Endothelial cell of umbilical vein (primary cell): ENCODE measurements around the gene TNKS1BP1. TPM values are rescaled to one million over a fixed set of nuclear protein-coding genes. Genes with fewer than 3 reads are reported as not detected.

Experiments
- BruUV-seq: library from RNA; stranded (reverse); fragments of 400-500 nt; replicated peaks from 2 replicates; lab custom pipeline; 2021; lab: Mats Ljungman, UMichigan
- CTCF ChIA-PET: fragments of 300-600, 350-600 bp; sonication (Branson Sonifier 250); formaldehyde crosslinking; loops from one replicate; lab custom pipeline; 2021; ENCODE audit warnings: antibody characterized with exemption, inconsistent platforms; lab: Charles Lee
- POLR2A ChIA-PET: fragments of 300-600, 350-600 bp; sonication (Branson Sonifier 250); formaldehyde crosslinking; loops from one replicate; lab custom pipeline; 2021; ENCODE audit warnings: antibody characterized with exemption, inconsistent platforms; lab: Charles Lee
- DNase-seq: peaks from one replicate; pipeline ENCODE4 v3.0.0-alpha.2; 2011; ENCODE audit warnings: low read depth, low spot score
- FAIRE-seq: peaks from 2 replicates; lab custom pipeline; 2011; peaks lifted over from hg19 to GRCh38; lab: Jason Lieb, UNC
- H2AFZ ChIP-seq: 2 replicates; pipeline ENCODE4 v1.6.0; 2012; ENCODE audit warnings: low read depth, low read length, control low read depth, inconsistent platforms
- H3K27ac ChIP-seq: 2 replicates; pipeline ENCODE4 v1.5.1; 2011; ENCODE audit warnings: low read depth, mild to moderate bottlenecking, control low read depth, low read length, moderate library complexity; ENCODE audit not compliant: insufficient read depth
- H3K27me3 ChIP-seq, 2 experiments: 2 replicates each; pipeline versions ENCODE4 v1.6.0 to v1.6.1; 2011; ENCODE audit warnings: low read length in 2 of 2, mixed read lengths in 1 of 2; ENCODE audit not compliant: control insufficient read depth in 2 of 2, insufficient read depth in 2 of 2
- H3K36me3 ChIP-seq, 2 experiments: 2 replicates in 1 of 2; 3 replicates in 1 of 2; pipeline ENCODE4 v1.5.1; 2011; ENCODE audit warnings: low read length in 2 of 2, mild to moderate bottlenecking in 1 of 2, moderate library complexity in 1 of 2; ENCODE audit not compliant: control insufficient read depth in 2 of 2, insufficient read depth in 2 of 2; ENCODE audit errors: extremely low read depth in 1 of 2
- H3K4me1 ChIP-seq: 3 replicates; pipeline ENCODE4 v1.5.1; 2011; ENCODE audit warnings: mild to moderate bottlenecking, low read length; ENCODE audit not compliant: control insufficient read depth, insufficient read depth; ENCODE audit errors: extremely low read depth
- H3K4me2 ChIP-seq: 2 replicates; pipeline ENCODE4 v1.6.1; 2011; ENCODE audit warnings: low read length, control low read depth, mixed read lengths; ENCODE audit not compliant: insufficient read depth
- H3K4me3 ChIP-seq, 3 experiments: fragments of 200-600 bp in 1 of 3; sonication (generic), shearing (Covaris generic) in 1 of 3; replicated peaks in 1 of 3; 2 replicates each; pipeline ENCODE4 v1.5.1; 2011 to 2016; ENCODE audit warnings: control low read depth in 3 of 3, low read length in 3 of 3, mild to moderate bottlenecking in 2 of 3, inconsistent platforms in 1 of 3, low read depth in 1 of 3, moderate library complexity in 1 of 3; ENCODE audit not compliant: insufficient read depth in 1 of 3
- H3K79me2 ChIP-seq: 2 replicates; pipeline ENCODE4 v1.6.0; 2012; ENCODE audit warnings: low read length, inconsistent platforms; ENCODE audit not compliant: control insufficient read depth, insufficient read depth
- H3K9ac ChIP-seq: replicated peaks from 2 replicates; pipeline ENCODE3; 2011; ENCODE audit warnings: low read length, control low read depth; ENCODE audit not compliant: insufficient read depth; ENCODE audit errors: extremely low read depth
- H3K9me1 ChIP-seq: replicated peaks from 3 replicates; pipeline ENCODE4 v1.6.0; 2011; ENCODE audit warnings: mild to moderate bottlenecking, low read length; ENCODE audit not compliant: control insufficient read depth, insufficient read depth; ENCODE audit errors: extremely low read depth
- H3K9me3 ChIP-seq: replicated peaks from 2 replicates; pipeline ENCODE4 v1.5.1; 2012; ENCODE audit warnings: low read length, inconsistent platforms; ENCODE audit not compliant: control insufficient read depth, insufficient read depth
- H4K20me1 ChIP-seq: replicated peaks from 2 replicates; pipeline ENCODE3; 2011; ENCODE audit warnings: mild to moderate bottlenecking, low read length; ENCODE audit not compliant: control insufficient read depth, insufficient read depth; ENCODE audit errors: extremely low read depth
- EZH2 ChIP-seq: IDR thresholded peaks from 2 replicates; pipeline ENCODE4 v1.6.1; 2012; ENCODE audit warnings: borderline replicate concordance, low read depth, mild to moderate bottlenecking, moderate library complexity, low read length, inconsistent platforms; ENCODE audit not compliant: severe bottlenecking
- FOS ChIP-seq: IDR thresholded peaks from 2 replicates; pipeline ENCODE4 v1.6.1; 2011; ENCODE audit warnings: mild to moderate bottlenecking, low read length, moderate library complexity, borderline replicate concordance; ENCODE audit not compliant: insufficient read depth
- GATA2 ChIP-seq: IDR thresholded peaks from 2 replicates; pipeline ENCODE4 v1.7.0; 2011; ENCODE audit warnings: low read depth, mild to moderate bottlenecking, moderate library complexity, mixed read lengths, low read length; ENCODE audit not compliant: insufficient read length, insufficient read depth
- JUN ChIP-seq: IDR thresholded peaks from 2 replicates; pipeline ENCODE4 v1.6.1; 2011; ENCODE audit warnings: borderline replicate concordance, low read depth; ENCODE audit not compliant: insufficient read length, insufficient read depth
- MYC ChIP-seq: IDR thresholded peaks from one replicate; pipeline ENCODE4 v1.6.1; 2011; ENCODE audit warnings: mild to moderate bottlenecking, low read depth, low read length
- POLR2A ChIP-seq: IDR thresholded peaks from 2 replicates; pipeline ENCODE4 v1.6.1; 2012; ENCODE audit warnings: low read depth, mild to moderate bottlenecking, control low read depth, low read length
- POLR2AphosphoS5 ChIP-seq: IDR thresholded peaks from 2 replicates; pipeline ENCODE4 v1.6.1; 2012; ENCODE audit warnings: low read depth, mild to moderate bottlenecking, control low read depth, low read length, moderate library complexity; ENCODE audit not compliant: insufficient read depth
- dilution Hi-C: fragments of 300-500 bp; cut with MboI; formaldehyde crosslinking; loops from one replicate; pipeline ENCODE4 v1.15.0; 2019; ENCODE audit warnings: low sequenced_read_pairs; ENCODE audit not compliant: extremely low pct_ligation_motif_present
- intact Hi-C: fragments of 100-400 bp; cut with micrococcal nuclease; formaldehyde crosslinking; loops from one replicate; pipeline ENCODE4 v1.10.0; 2022
- polyA plus RNA-seq, 4 experiments: library from polyadenylated mRNA; depleted of rRNA in 3 of 4; stranded (reverse) in 3 of 4; unstranded in 1 of 4; fragments of >200 nt; gene quantifications; 2 replicates each; pipeline versions ENCODE4 v1.2.1 to v1.2.3, GENCODE V29; 2011 to 2012; ENCODE audit warnings: missing spikeins in 1 of 4
- total RNA-seq: library from RNA; stranded (reverse); gene quantifications from 2 replicates; pipeline ENCODE4 v1.2.3, GENCODE V29; 2021
- TF ChIP-seq, protein P1 (sequence below): IDR thresholded peaks from 2 replicates; pipeline ENCODE4 v1.6.1; 2011; ENCODE audit not compliant: insufficient read depth, insufficient read length
- TF ChIP-seq, protein P2 (sequence below), 2 donors: IDR thresholded peaks; 1 replicate in 1 of 2; 2 replicates in 1 of 2; pipeline ENCODE4 v1.5.1; 2011; ENCODE audit warnings: low read length in 2 of 2, mild to moderate bottlenecking in 2 of 2, moderate library complexity in 2 of 2, control low read depth in 1 of 2, inconsistent platforms in 1 of 2, low read depth in 1 of 2; ENCODE audit not compliant: insufficient read depth in 1 of 2; ENCODE audit errors: extremely low read depth in 1 of 2

TNKS1BP1 gene
- total and polyA plus RNA-seq, 2 donors (not counting 3 experiments of a cell fraction or from before 2014, with no cell fraction given) = 54.6 to 111 TPM

DNA sequence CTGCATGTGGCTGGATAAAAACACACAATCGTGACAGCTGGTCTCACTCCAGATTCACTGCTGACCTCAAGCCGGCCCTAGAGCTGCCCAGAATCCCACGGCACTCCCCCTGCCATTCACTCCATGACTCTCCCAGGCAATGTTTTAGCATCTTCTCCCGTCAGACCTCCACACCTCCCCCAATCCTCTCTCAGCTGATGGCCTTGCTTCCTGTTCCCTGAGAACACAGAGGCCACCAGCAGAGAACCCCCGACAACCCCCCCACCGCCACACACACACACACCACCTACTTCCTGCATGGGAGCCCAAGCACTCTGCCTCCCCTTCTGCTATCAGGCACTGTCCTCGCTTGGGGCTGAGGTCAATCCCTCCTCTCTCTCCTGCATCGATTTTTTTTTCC, 9.3 kb downstream of the TNKS1BP1 start:
- dilution Hi-C loops (no loop called here), intact Hi-C loops (loop anchor here (10.0 kb wide), 1 partner anchor 1259 kb away; the partner anchor contains the start of genes LPXN and ZFP91)
- ChIA-PET POLR2A (interaction anchor here (0.6 to 1.2 kb wide), 2 partner anchors 26 to 1767 kb away, joined by 5 read pairs; no protein-coding TSS in a partner anchor), CTCF (interaction anchor here (2.6 kb wide), 1 partner anchor 9 kb away, joined by 6 read pairs; the partner anchor contains the start of gene TNKS1BP1)
- Histone ChIP-seq H3K27ac (no peak overlapping the region), H3K4me1 (peaks cover 9% of the 10 kb centered on the region), H3K36me3 (peaks cover 9 to 50% of the 10 kb centered on the region in 2 experiments), H3K9ac (no peak overlapping the region), H3K9me3 (no peaks in the 10 kb centered on the region), H3K27me3 (no peaks in the 10 kb centered on the region), H2AFZ (no peak overlapping the region), H3K4me2 (no peak overlapping the region), H4K20me1 (no peaks in the 10 kb centered on the region), H3K9me1 (no peaks in the 10 kb centered on the region), H3K79me2 (peaks cover 2% of the 10 kb centered on the region), H3K4me3 (no peak overlapping the region)
- TF ChIP-seq, protein P1, sequence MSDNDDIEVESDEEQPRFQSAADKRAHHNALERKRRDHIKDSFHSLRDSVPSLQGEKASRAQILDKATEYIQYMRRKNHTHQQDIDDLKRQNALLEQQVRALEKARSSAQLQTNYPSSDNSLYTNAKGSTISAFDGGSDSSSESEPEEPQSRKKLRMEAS = no peak
- no peak for TF ChIP-seq EZH2
- TF ChIP-seq MYC = no peak
- no peak for TF ChIP-seq POLR2A
- no peak for TF ChIP-seq POLR2AphosphoS5
- no peak for TF ChIP-seq GATA2
- TF ChIP-seq, protein P2, sequence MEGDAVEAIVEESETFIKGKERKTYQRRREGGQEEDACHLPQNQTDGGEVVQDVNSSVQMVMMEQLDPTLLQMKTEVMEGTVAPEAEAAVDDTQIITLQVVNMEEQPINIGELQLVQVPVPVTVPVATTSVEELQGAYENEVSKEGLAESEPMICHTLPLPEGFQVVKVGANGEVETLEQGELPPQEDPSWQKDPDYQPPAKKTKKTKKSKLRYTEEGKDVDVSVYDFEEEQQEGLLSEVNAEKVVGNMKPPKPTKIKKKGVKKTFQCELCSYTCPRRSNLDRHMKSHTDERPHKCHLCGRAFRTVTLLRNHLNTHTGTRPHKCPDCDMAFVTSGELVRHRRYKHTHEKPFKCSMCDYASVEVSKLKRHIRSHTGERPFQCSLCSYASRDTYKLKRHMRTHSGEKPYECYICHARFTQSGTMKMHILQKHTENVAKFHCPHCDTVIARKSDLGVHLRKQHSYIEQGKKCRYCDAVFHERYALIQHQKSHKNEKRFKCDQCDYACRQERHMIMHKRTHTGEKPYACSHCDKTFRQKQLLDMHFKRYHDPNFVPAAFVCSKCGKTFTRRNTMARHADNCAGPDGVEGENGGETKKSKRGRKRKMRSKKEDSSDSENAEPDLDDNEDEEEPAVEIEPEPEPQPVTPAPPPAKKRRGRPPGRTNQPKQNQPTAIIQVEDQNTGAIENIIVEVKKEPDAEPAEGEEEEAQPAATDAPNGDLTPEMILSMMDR (IDR thresholded peaks at IDR 0.05; ENCODE audit: extremely low read depth in 1 of 2, insufficient read depth in 1 of 2, low read depth in 1 of 2, low read length in 2 of 2) = no peak
- TF ChIP-seq JUN = no peak
- TF ChIP-seq FOS = no peak
- DNase-seq (no peak), FAIRE-seq (no peak)
- BruUV-seq = no TSS peak
